GM10847 (cell line): ENCODE measurements around the gene BICRA.

Source experiments
- POLR2A ChIP-seq: IDR thresholded peaks from 2 replicates; pipeline ENCODE4 v1.6.1; 2011; ENCODE audit not compliant: insufficient read length; ENCODE audit errors: extremely low read depth

Gene BICRA

GRCh38 chr19:47644743-47645482, 36.0 kb downstream of the BICRA start:
- no peak for TF ChIP-seq POLR2A

- TF ChIP-seq POLR2A, result no peak
Observed at GRCh38 chr19:47646924-47647323, 38.0 kb downstream of the BICRA start.

- no peak for TF ChIP-seq POLR2A
Observed at GRCh38 chr19:47649588-47649987, 40.7 kb downstream of the BICRA start.

- TF ChIP-seq POLR2A, result no peak
Observed at GRCh38 chr19:47650700-47651099, 41.8 kb downstream of the BICRA start.

- TF ChIP-seq POLR2A, result no peak
Observed at GRCh38 chr19:47651132-47651531, 42.2 kb downstream of the BICRA start.

GRCh38 chr19:47651691-47652090, 42.8 kb downstream of the BICRA start:
- TF ChIP-seq POLR2A, result no peak

GRCh38 chr19:47652285-47652684, 43.4 kb downstream of the BICRA start:
- TF ChIP-seq POLR2A, result no peak

GRCh38 chr19:47653856-47654255, 44.9 kb downstream of the BICRA start:
- no peak for TF ChIP-seq POLR2A

GRCh38 chr19:47657719-47658118, 48.8 kb downstream of the BICRA start:
- no peak for TF ChIP-seq POLR2A

GRCh38 chr19:47658431-47659348, 49.8 kb downstream of the BICRA start:
- TF ChIP-seq POLR2A, result no peak

GRCh38 chr19:47660435-47660832, 51.5 kb downstream of the BICRA start:
- no peak for TF ChIP-seq POLR2A

GRCh38 chr19:47661161-47661560, 52.2 kb downstream of the BICRA start:
- TF ChIP-seq POLR2A, result no peak

GRCh38 chr19:47661611-47662010, 52.7 kb downstream of the BICRA start:
- no peak for TF ChIP-seq POLR2A

- no peak for TF ChIP-seq POLR2A
Observed at GRCh38 chr19:47663435-47663910, 54.5 kb downstream of the BICRA start.

- no peak for TF ChIP-seq POLR2A
Observed at GRCh38 chr19:47663911-47664771, 55.2 kb downstream of the BICRA start.

- no peak for TF ChIP-seq POLR2A
Observed at GRCh38 chr19:47670736-47671135, 61.8 kb downstream of the BICRA start.

- TF ChIP-seq POLR2A, result no peak
Observed at GRCh38 chr19:47671499-47671898, 62.6 kb downstream of the BICRA start.
